GM11168 (cell line): ENCODE measurements around the gene POTEJ.
"Not testable (repeated sequence)": the region's sequence is repeated elsewhere in the genome, so short reads cannot be mapped to it uniquely, and the experiment has no call there.

Experiments used
- in situ Hi-C: fragments of 300-500 bp; cut with MboI; formaldehyde crosslinking; loops from one replicate; pipeline ENCODE4 v1.12.0; 2022; ENCODE audit warnings: low sequenced_read_pairs; ENCODE audit not compliant: unreplicated experiment

POTEJ gene

GRCh38 chr2:130599926-130600325 lies 11.3 kb upstream of the POTEJ start:
- in situ Hi-C loops, result loop anchor here (25.0 kb wide), 1 partner anchor 987 kb away; no protein-coding TSS in a partner anchor

- in situ Hi-C loops, result loop anchor here (25.0 kb wide), 1 partner anchor 986 kb away; no protein-coding TSS in a partner anchor
These were observed 9.5 kb upstream of the POTEJ start for GRCh38 chr2:130601648-130602302.

- in situ Hi-C loops, result loop anchor here (25.0 kb wide), 1 partner anchor 979 kb away; no protein-coding TSS in a partner anchor
These were observed 2.8 kb upstream of the POTEJ start for GRCh38 chr2:130608276-130609001.

- in situ Hi-C loops, result loop anchor here (25.0 kb wide), 1 partner anchor 978 kb away; no protein-coding TSS in a partner anchor
These were observed 2.0 kb upstream of the POTEJ start for GRCh38 chr2:130609002-130609920.

- in situ Hi-C loops, result loop anchor here (25.0 kb wide), 1 partner anchor 977 kb away; no protein-coding TSS in a partner anchor
These were observed 754 bp upstream of the POTEJ start for GRCh38 chr2:130610486-130610885.

GRCh38 chr2:130628784-130629475 lies 17.7 kb downstream of the POTEJ start:
- in situ Hi-C loops, result not testable (repeated sequence)

- in situ Hi-C loops, result not testable (repeated sequence)
These were observed 27.7 kb downstream of the POTEJ start for GRCh38 chr2:130638973-130639372.

GRCh38 chr2:130641688-130642087 lies 30.4 kb downstream of the POTEJ start:
- in situ Hi-C loops, result loop anchor here (5.0 kb wide), 1 partner anchor 164 kb away; no protein-coding TSS in a partner anchor

GRCh38 chr2:130649285-130649684 lies 38.0 kb downstream of the POTEJ start:
- in situ Hi-C loops, result not testable (repeated sequence)

GRCh38 chr2:130664506-130664905 lies 53.3 kb downstream of the POTEJ start:
- in situ Hi-C loops, result not testable (repeated sequence)

GRCh38 chr2:130665596-130665995 lies 54.4 kb downstream of the POTEJ start:
- in situ Hi-C loops, result not testable (repeated sequence)

GRCh38 chr2:130667516-130667915 lies 56.3 kb downstream of the POTEJ start:
- in situ Hi-C loops, result not testable (repeated sequence)

GRCh38 chr2:130670026-130670745 lies 58.9 kb downstream of the POTEJ start:
- in situ Hi-C loops, result not testable (repeated sequence)

- in situ Hi-C loops, result not testable (repeated sequence)
These were observed 81.0 kb downstream of the POTEJ start for GRCh38 chr2:130692041-130692770.

GRCh38 chr2:130693474-130693873 lies 82.2 kb downstream of the POTEJ start:
- in situ Hi-C loops, result not testable (repeated sequence)

GRCh38 chr2:130703250-130703649 lies 92.0 kb downstream of the POTEJ start:
- in situ Hi-C loops, result not testable (repeated sequence)
